Ascending aorta (tissue), 2 donors: ENCODE data around the gene YAF2. TPM values are rescaled to one million over a fixed set of nuclear protein-coding genes. Genes with fewer than 3 reads are reported as not detected.

Experiments
- DNase-seq, 2 donors: peaks; one replicate each; pipeline ENCODE4 v3.0.0-alpha.2; 2019; ENCODE audit warnings: low spot score in 2 of 2
- H3K27ac ChIP-seq, 2 donors: fragments of 200-600 bp; sonication (generic); one replicate each; pipeline ENCODE4 v1.5.1; 2016 to 2017; ENCODE audit warnings: mild to moderate bottlenecking in 1 of 2
- H3K27me3 ChIP-seq: fragments of 200-600 bp; sonication (generic); one replicate; pipeline ENCODE4 v1.5.1; 2017
- H3K36me3 ChIP-seq, 2 donors: fragments of 200-600 bp; sonication (generic); one replicate each; pipeline ENCODE4 v1.5.1; 2016
- H3K4me1 ChIP-seq, 2 donors: fragments of 200-600 bp; sonication (generic); one replicate each; pipeline ENCODE4 v1.5.1; 2016 to 2017; ENCODE audit warnings: mild to moderate bottlenecking in 1 of 2
- H3K4me3 ChIP-seq, 2 donors: fragments of 200-600 bp; sonication (generic); one replicate each; pipeline ENCODE4 v1.5.1; 2016 to 2017; ENCODE audit warnings: mild to moderate bottlenecking in 1 of 2
- H3K9me3 ChIP-seq, 2 donors: fragments of 200-600 bp; sonication (generic); one replicate each; pipeline ENCODE4 v1.5.1; 2016
- intact Hi-C: fragments of 100-400 bp; cut with DNase I; formaldehyde crosslinking; loops from one replicate; pipeline ENCODE4 v1.15.1; 2023
- total RNA-seq: library from RNA; depleted of rRNA; stranded (reverse); fragments of >200 nt; gene quantifications from one replicate; pipeline ENCODE4 v1.1.0, GENCODE V29; 2016
- TF ChIP-seq, protein P1 (sequence below), 3 experiments: fragments of 200-600 bp in 2 of 3; fragments of 450-650 bp in 1 of 3; sonication (generic) in 2 of 3; IDR thresholded peaks; one replicate each; pipeline ENCODE4 v1.5.1; 2016 to 2019; ENCODE audit warnings: antibody characterized with exemption in 3 of 3, mild to moderate bottlenecking in 1 of 3, moderate library complexity in 1 of 3

The YAF2 gene
- total RNA-seq, 1 donor from 2014 or later: 14.2 TPM

DNA sequence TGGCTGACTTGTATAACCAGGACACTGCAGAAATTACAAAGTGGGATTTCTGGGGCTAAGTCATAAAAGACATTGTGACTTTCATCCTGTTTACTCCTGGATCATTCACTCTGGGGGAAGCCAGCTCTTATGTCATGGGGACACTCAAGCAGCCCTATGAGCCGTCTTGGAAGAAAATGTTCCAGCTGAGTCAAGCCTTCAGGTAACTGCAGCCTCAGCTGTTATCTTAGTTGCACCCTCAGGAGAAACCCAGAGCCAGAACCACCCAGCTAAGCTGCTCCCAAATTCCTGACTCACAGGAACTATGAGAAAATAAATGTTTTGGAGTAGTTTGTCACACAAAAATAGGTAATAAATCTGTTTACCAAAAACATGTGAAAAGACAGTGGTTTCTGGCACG, 50.2 kb downstream of the YAF2 start:
- Histone ChIP-seq H3K27ac (no peak overlapping the region), H3K27me3 (no peaks in the 10 kb centered on the region), H3K36me3 (no peaks in the 10 kb centered on the region), H3K4me1 (no peaks in the 10 kb centered on the region), H3K9me3 (no peaks in the 10 kb centered on the region), H3K4me3 (no peak overlapping the region)
- no peak for DNase-seq
- TF ChIP-seq, protein P1, sequence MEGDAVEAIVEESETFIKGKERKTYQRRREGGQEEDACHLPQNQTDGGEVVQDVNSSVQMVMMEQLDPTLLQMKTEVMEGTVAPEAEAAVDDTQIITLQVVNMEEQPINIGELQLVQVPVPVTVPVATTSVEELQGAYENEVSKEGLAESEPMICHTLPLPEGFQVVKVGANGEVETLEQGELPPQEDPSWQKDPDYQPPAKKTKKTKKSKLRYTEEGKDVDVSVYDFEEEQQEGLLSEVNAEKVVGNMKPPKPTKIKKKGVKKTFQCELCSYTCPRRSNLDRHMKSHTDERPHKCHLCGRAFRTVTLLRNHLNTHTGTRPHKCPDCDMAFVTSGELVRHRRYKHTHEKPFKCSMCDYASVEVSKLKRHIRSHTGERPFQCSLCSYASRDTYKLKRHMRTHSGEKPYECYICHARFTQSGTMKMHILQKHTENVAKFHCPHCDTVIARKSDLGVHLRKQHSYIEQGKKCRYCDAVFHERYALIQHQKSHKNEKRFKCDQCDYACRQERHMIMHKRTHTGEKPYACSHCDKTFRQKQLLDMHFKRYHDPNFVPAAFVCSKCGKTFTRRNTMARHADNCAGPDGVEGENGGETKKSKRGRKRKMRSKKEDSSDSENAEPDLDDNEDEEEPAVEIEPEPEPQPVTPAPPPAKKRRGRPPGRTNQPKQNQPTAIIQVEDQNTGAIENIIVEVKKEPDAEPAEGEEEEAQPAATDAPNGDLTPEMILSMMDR (IDR thresholded peaks at IDR 0.05): no peak
- intact Hi-C loops: no loop called here

DNA sequence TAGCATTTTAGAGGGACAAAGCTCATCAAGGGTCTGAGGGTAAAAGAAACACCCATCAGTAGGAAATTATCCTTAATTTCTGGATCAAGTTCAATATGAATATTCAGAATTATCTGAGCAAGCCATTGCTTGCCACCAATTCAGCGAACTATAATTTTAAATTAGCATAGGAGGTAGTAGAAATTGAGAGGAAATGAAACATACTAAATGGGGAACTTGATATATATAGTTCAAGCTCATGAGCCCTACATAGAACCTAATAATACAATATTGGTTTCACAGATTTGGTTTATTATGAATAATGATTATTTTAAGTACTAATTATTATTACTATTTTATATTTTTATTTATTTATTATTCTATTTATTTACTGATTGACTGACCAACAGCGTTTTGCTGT, 51.3 kb downstream of the YAF2 start:
- Histone ChIP-seq H3K4me3 (no peak overlapping the region), H3K27me3 (no peaks in the 10 kb centered on the region), H3K36me3 (no peaks in the 10 kb centered on the region), H3K4me1 (no peaks in the 10 kb centered on the region), H3K9me3 (no peaks in the 10 kb centered on the region), H3K27ac (no peak overlapping the region)
- intact Hi-C loops: no loop called here
- DNase-seq: no peak
- TF ChIP-seq, protein P1 (IDR thresholded peaks at IDR 0.05): no peak

DNA sequence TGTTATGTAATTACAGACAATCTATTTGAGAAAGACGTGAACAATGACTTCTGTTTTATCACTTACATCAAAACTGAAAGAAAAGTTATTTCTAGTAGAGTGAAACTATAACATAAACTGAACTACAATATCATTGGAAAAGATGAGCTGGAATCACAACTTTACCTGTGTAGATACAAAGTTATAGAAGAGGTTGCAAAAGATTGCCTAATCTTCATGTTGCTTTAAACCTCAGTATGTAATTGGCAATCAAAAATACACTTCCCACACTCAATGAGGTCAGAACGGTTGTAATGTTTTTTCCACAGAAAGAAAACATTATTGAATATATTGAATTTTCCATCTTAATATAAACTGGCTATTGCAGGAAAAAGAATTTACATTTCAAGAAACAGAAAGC, 55.7 kb downstream of the YAF2 start:
- H3K4me3 ChIP-seq: no peak overlapping the region
- DNase-seq: no peak
- no peaks in the 10 kb centered on the region for H3K9me3 ChIP-seq
- no peaks in the 10 kb centered on the region for H3K36me3 ChIP-seq
- H3K27ac ChIP-seq: no peak overlapping the region
- H3K4me1 ChIP-seq: no peaks in the 10 kb centered on the region
- TF ChIP-seq, protein P1 (IDR thresholded peaks at IDR 0.05): no peak
- H3K27me3 ChIP-seq: no peaks in the 10 kb centered on the region
- intact Hi-C loops: no loop called here

DNA sequence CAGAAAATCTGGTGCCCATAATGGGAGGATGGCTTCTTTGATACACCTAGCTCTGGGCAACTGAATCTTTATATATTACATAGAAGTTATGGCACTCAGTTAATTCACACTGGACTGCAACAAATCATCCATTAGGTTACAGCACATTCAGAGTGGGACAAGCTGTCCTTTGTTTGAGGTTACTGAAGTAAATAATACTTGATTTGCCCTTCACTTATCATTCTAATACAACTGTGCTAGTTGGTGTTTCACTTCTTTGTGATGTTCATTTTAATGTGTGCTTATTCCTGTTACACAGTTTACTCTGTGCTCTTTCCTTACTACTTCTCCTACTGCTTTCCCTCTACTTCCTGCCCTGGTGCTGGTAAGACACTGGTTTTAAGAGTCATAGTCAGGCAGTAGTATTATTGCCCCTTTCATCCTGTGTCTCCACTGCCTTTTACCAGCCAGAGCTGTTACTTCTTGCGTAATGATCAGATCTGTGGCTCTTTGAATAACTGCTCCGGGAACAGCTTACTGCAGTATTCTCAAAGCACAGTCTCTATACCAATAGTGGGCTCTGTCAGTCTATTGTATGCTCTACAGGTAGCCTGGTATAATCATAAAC, 57.0 kb downstream of the YAF2 start:
- DNase-seq: no peak
- H3K9me3 ChIP-seq: no peaks in the 10 kb centered on the region
- TF ChIP-seq, protein P1 (IDR thresholded peaks at IDR 0.05): no peak
- intact Hi-C loops: no loop called here
- H3K36me3 ChIP-seq: no peaks in the 10 kb centered on the region
- H3K27me3 ChIP-seq: no peaks in the 10 kb centered on the region
- no peaks in the 10 kb centered on the region for H3K4me1 ChIP-seq
- H3K27ac ChIP-seq: no peak overlapping the region
- H3K4me3 ChIP-seq: no peak overlapping the region

DNA sequence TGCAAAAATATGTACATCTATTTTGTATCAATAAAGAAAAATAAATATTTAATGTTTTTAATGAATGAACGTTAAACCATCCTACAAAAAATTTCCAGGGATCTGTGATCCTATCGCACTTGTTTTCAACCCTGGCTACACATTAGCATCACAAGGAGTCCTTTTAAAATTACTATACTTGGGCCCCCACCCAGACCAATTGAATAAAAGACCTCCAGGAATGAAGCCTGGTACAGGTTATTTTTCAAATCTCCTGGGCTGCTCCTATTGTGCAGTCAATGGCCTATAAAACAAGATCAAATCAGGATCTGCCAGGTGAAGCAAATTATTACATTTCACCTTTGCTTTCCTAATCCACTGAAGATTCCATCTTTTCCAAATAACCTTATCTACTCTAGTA, 59.9 kb downstream of the YAF2 start:
- no peak overlapping the region for H3K4me3 ChIP-seq
- no peaks in the 10 kb centered on the region for H3K27me3 ChIP-seq
- H3K27ac ChIP-seq: no peak overlapping the region
- H3K4me1 ChIP-seq: no peaks in the 10 kb centered on the region
- TF ChIP-seq, protein P1 (IDR thresholded peaks at IDR 0.05): no peak
- intact Hi-C loops: no loop called here
- no peak for DNase-seq
- H3K36me3 ChIP-seq: no peaks in the 10 kb centered on the region
- no peaks in the 10 kb centered on the region for H3K9me3 ChIP-seq

DNA sequence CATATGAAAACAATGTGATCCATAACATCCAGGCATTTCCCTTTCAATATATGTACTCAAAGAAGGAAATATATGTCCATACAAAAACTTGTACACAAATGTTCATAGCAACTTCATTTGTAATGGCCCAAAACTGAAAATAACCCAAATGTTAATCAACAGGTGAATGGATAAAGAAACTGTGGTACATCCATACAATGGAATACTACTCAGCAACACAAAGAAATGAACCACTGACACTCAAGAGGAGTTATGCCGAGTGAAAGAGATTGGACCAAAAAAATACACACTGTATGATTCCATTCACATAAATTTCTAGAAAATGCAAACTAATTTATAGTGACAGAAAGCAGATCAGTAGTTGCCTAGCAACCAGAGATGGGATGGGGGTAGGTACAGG, 63.1 kb downstream of the YAF2 start:
- intact Hi-C loops: no loop called here
- TF ChIP-seq, protein P1 (IDR thresholded peaks at IDR 0.05): no peak
- H3K4me1 ChIP-seq: no peaks in the 10 kb centered on the region
- no peaks in the 10 kb centered on the region for H3K9me3 ChIP-seq
- H3K27ac ChIP-seq: no peak overlapping the region
- no peak overlapping the region for H3K4me3 ChIP-seq
- peaks cover 0 to 8% of the 10 kb centered on the region in 2 donors for H3K36me3 ChIP-seq
- no peaks in the 10 kb centered on the region for H3K27me3 ChIP-seq
- DNase-seq: no peak
